Liver (tissue), 9 donors: ENCODE data around the gene APBA2. TPM values are rescaled to one million over a fixed set of nuclear protein-coding genes. Genes with fewer than 3 reads are reported as not detected.

ENCODE experiments used
- DNase-seq: peaks from one replicate; pipeline ENCODE4 v3.0.0-alpha.2; 2017; ENCODE audit warnings: low spot score
- H3K27ac ChIP-seq, 2 donors: one replicate each; pipeline ENCODE4 v1.7.0; 2013; ENCODE audit warnings: inconsistent platforms in 2 of 2, low read length in 2 of 2, control low read depth in 1 of 2, low read depth in 1 of 2, mild to moderate bottlenecking in 1 of 2
- H3K27me3 ChIP-seq, 4 donors: one replicate each; pipeline versions ENCODE4 v1.6.1 to v1.7.0; 2013; ENCODE audit warnings: low read length in 3 of 4, inconsistent platforms in 1 of 4, mild to moderate bottlenecking in 1 of 4, moderate library complexity in 1 of 4; ENCODE audit not compliant: control insufficient read depth in 4 of 4, insufficient read depth in 4 of 4
- H3K36me3 ChIP-seq, 4 donors: one replicate each; pipeline versions ENCODE4 v1.6.1 to v1.7.0; 2013; ENCODE audit warnings: low read length in 3 of 4, mild to moderate bottlenecking in 3 of 4, low read depth in 1 of 4, moderate library complexity in 1 of 4; ENCODE audit not compliant: control insufficient read depth in 4 of 4, insufficient read depth in 3 of 4
- H3K4me1 ChIP-seq, 4 donors: one replicate each; pipeline versions ENCODE4 v1.6.1 to v1.7.0; 2013; ENCODE audit warnings: low read length in 3 of 4, mild to moderate bottlenecking in 3 of 4, moderate library complexity in 1 of 4; ENCODE audit not compliant: control insufficient read depth in 4 of 4, insufficient read depth in 4 of 4
- H3K4me3 ChIP-seq, 3 donors: one replicate each; pipeline versions ENCODE4 v1.6.1 to v1.7.0; 2013; ENCODE audit warnings: low read length in 3 of 3, control low read depth in 1 of 3, low read depth in 1 of 3, mild to moderate bottlenecking in 1 of 3
- H3K9ac ChIP-seq, 2 donors: one replicate each; pipeline ENCODE4 v1.7.0; 2013; ENCODE audit warnings: low read length in 2 of 2, mild to moderate bottlenecking in 2 of 2, moderate library complexity in 2 of 2, control low read depth in 1 of 2, low read depth in 1 of 2
- H3K9me3 ChIP-seq, 4 donors: one replicate each; pipeline versions ENCODE4 v1.6.1 to v1.7.0; 2013; ENCODE audit warnings: low read length in 3 of 4; ENCODE audit not compliant: control insufficient read depth in 4 of 4
- EGR1 ChIP-seq, 2 donors: IDR thresholded peaks; 2 replicates each; pipeline ENCODE4 v1.6.1; 2016 to 2018; ENCODE audit warnings: antibody characterized with exemption in 2 of 2, low read depth in 2 of 2
- FOXA1 ChIP-seq: IDR thresholded peaks from 2 replicates; pipeline ENCODE4 v1.6.1; 2016; ENCODE audit warnings: antibody characterized with exemption
- FOXA2 ChIP-seq: IDR thresholded peaks from 2 replicates; pipeline ENCODE4 v1.6.1; 2016; ENCODE audit warnings: antibody characterized with exemption
- HNF4A ChIP-seq, 2 donors: conservative IDR thresholded peaks; 2 replicates each; pipeline ENCODE4 v1.6.1; 2016; ENCODE audit warnings: antibody characterized with exemption in 2 of 2, mild to moderate bottlenecking in 2 of 2
- HNF4G ChIP-seq: IDR thresholded peaks from 2 replicates; pipeline ENCODE4 v1.6.1; 2016; ENCODE audit warnings: antibody characterized with exemption
- JUND ChIP-seq, 2 donors: IDR thresholded peaks; 2 replicates each; pipeline ENCODE4 v1.6.1; 2016; ENCODE audit warnings: antibody characterized with exemption in 2 of 2
- RAD21 ChIP-seq, 2 donors: IDR thresholded peaks; 2 replicates each; pipeline ENCODE4 v1.6.1; 2016; ENCODE audit warnings: antibody characterized with exemption in 2 of 2, mild to moderate bottlenecking in 2 of 2
- RXRA ChIP-seq, 2 donors: IDR thresholded peaks; 2 replicates each; pipeline ENCODE4 v1.6.1; 2017 to 2018; ENCODE audit warnings: antibody characterized with exemption in 2 of 2, mild to moderate bottlenecking in 1 of 2
- SP1 ChIP-seq: IDR thresholded peaks from 2 replicates; pipeline ENCODE4 v1.6.1; 2018; ENCODE audit warnings: antibody characterized with exemption, mild to moderate bottlenecking
- TAF1 ChIP-seq: conservative IDR thresholded peaks from 2 replicates; pipeline ENCODE4 v1.6.1; 2016; ENCODE audit warnings: antibody characterized with exemption, mild to moderate bottlenecking
- YY1 ChIP-seq: IDR thresholded peaks from 2 replicates; pipeline ENCODE4 v1.6.1; 2016; ENCODE audit warnings: antibody characterized with exemption, mild to moderate bottlenecking
- WGBS: extraction: QIAGEN DNeasy Blood & Tissue Kit; methylation state at CpG from one replicate; pipeline ENCODE4 v1.1.7; 2013; 5-methylcytosine and 5-hydroxymethylcytosine counted together
- polyA plus RNA-seq, 2 donors: library from polyadenylated mRNA; stranded (reverse) in 1 of 2; unstranded in 1 of 2; fragments of 200-250 nt in 1 of 2; fragments of >200 nt in 1 of 2; fragmentation: Nextera tagmentation in 1 of 2; extraction: Ambion mirVana in 1 of 2; gene quantifications; one replicate each; pipeline versions ENCODE4 v1.2.1 to v1.2.3, GENCODE V29; 2013 to 2015
- total RNA-seq, 2 donors: library from RNA; depleted of rRNA; stranded (reverse); fragments of >200 nt; gene quantifications; one replicate each; pipeline ENCODE4 v1.2.3, GENCODE V29; 2014
- TF ChIP-seq, protein P1 (sequence below): fragments of 150-350 bp; IDR thresholded peaks from 2 replicates; pipeline ENCODE4 v1.5.1; 2017; ENCODE audit warnings: improper control_type of control experiment, low read depth, low read length; ENCODE audit not compliant: missing input control
- TF ChIP-seq, protein P2 (sequence below): IDR thresholded peaks from 2 replicates; pipeline ENCODE4 v1.6.1; 2016; ENCODE audit warnings: antibody characterized with exemption
- TF ChIP-seq, protein P3 (sequence below): IDR thresholded peaks from 2 replicates; pipeline ENCODE4 v1.6.1; 2016; ENCODE audit warnings: antibody characterized with exemption
- TF ChIP-seq, protein P4 (sequence below): IDR thresholded peaks from 2 replicates; pipeline ENCODE4 v1.6.1; 2016; ENCODE audit warnings: antibody characterized with exemption, mild to moderate bottlenecking
- TF ChIP-seq, protein P5 (sequence below): IDR thresholded peaks from 2 replicates; pipeline ENCODE4 v1.6.1; 2016; ENCODE audit warnings: antibody characterized with exemption
- donor health status: healthy.
- donor health status: healthy.
- donor health status: healthy.
- donor health status: healthy.
- donor health status: healthy.

APBA2 gene
- total and polyA plus RNA-seq, 4 donors = 0.38 to 2.9 (median 1.7) TPM

DNA sequence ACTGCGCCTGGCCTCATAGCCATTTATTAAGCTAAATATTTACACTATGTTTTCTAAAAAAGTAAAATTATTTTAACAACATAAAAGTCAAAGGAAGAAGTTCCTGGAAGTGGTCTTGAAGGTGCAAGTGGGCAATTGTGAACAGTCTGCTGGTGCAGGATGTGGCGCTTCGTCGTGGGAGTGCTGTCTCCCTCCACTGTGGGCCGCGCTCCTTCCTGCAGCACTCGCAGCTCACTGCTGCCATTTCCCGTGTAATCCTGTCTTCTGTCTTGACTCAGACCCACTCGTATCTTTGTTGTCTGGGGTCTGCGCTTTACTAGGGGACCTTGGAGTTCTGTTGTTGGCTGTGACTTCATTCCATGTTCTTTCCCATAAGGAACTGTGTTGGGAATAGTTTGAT is 56.3 kb downstream of the APBA2 start:
- no peaks in the 10 kb centered on the region for H3K27me3 ChIP-seq
- H3K4me1 ChIP-seq = no peaks in the 10 kb centered on the region
- no peak overlapping the region for H3K9ac ChIP-seq
- no peak for DNase-seq
- no peaks in the 10 kb centered on the region for H3K36me3 ChIP-seq
- H3K9me3 ChIP-seq = peaks cover 0 to 2% (median 0%) of the 10 kb centered on the region in 4 donors
- TF ChIP-seq TAF1 = no peak
- H3K27ac ChIP-seq = no peak overlapping the region
- no peak overlapping the region for H3K4me3 ChIP-seq
- 86% methylated on average over 10 of the region's 10 CpGs for WGBS

DNA sequence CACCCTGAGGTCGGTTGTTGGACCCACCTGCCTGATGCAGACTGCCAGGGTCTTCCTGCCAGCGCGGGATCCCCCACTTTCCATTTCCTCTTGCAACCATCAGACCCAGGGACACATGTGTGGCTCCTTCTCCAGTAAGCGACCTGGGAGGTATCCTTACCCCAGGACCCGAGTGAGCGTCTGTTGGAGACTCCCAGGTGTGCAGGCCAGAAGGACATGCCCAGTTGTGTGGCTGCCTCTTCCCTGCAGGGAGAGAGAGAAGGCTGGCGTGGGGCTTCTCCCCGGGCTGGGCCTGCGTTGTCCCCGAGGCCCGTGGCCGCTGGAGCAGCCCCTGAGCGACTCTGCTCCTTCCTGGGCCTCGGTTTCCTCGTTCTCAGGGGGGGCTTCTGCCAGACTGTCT is 56.8 kb downstream of the APBA2 start:
- DNase-seq = no peak
- no peaks in the 10 kb centered on the region for H3K4me1 ChIP-seq

More for the DNA sequence above, 56.8 kb downstream of the APBA2 start:
- Histone ChIP-seq H3K4me3 (no peak overlapping the region), H3K36me3 (no peaks in the 10 kb centered on the region), H3K9ac (no peak overlapping the region), H3K9me3 (peaks cover 0 to 2% (median 0%) of the 10 kb centered on the region in 4 donors), H3K27me3 (no peaks in the 10 kb centered on the region), H3K27ac (no peak overlapping the region)
- TF ChIP-seq, protein P1, sequence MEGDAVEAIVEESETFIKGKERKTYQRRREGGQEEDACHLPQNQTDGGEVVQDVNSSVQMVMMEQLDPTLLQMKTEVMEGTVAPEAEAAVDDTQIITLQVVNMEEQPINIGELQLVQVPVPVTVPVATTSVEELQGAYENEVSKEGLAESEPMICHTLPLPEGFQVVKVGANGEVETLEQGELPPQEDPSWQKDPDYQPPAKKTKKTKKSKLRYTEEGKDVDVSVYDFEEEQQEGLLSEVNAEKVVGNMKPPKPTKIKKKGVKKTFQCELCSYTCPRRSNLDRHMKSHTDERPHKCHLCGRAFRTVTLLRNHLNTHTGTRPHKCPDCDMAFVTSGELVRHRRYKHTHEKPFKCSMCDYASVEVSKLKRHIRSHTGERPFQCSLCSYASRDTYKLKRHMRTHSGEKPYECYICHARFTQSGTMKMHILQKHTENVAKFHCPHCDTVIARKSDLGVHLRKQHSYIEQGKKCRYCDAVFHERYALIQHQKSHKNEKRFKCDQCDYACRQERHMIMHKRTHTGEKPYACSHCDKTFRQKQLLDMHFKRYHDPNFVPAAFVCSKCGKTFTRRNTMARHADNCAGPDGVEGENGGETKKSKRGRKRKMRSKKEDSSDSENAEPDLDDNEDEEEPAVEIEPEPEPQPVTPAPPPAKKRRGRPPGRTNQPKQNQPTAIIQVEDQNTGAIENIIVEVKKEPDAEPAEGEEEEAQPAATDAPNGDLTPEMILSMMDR = no peak
- TF ChIP-seq TAF1 (no peak), FOXA2 (no peak), YY1 (no peak), FOXA1 (no peak), EGR1 (IDR thresholded peaks at IDR 0.05; ENCODE audit: low read depth in 2 of 2) (no peak), HNF4G (no peak), SP1 (no peak), HNF4A (conservative IDR thresholded peaks at IDR 0.05) (no peak), RXRA (IDR thresholded peaks at IDR 0.05) (no peak), RAD21 (IDR thresholded peaks at IDR 0.05) (no peak), JUND (IDR thresholded peaks at IDR 0.05) (no peak)
- TF ChIP-seq, protein P2, sequence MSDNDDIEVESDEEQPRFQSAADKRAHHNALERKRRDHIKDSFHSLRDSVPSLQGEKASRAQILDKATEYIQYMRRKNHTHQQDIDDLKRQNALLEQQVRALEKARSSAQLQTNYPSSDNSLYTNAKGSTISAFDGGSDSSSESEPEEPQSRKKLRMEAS = no peak
- TF ChIP-seq, protein P3, sequence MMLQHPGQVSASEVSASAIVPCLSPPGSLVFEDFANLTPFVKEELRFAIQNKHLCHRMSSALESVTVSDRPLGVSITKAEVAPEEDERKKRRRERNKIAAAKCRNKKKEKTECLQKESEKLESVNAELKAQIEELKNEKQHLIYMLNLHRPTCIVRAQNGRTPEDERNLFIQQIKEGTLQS = no peak
- TF ChIP-seq, protein P4, sequence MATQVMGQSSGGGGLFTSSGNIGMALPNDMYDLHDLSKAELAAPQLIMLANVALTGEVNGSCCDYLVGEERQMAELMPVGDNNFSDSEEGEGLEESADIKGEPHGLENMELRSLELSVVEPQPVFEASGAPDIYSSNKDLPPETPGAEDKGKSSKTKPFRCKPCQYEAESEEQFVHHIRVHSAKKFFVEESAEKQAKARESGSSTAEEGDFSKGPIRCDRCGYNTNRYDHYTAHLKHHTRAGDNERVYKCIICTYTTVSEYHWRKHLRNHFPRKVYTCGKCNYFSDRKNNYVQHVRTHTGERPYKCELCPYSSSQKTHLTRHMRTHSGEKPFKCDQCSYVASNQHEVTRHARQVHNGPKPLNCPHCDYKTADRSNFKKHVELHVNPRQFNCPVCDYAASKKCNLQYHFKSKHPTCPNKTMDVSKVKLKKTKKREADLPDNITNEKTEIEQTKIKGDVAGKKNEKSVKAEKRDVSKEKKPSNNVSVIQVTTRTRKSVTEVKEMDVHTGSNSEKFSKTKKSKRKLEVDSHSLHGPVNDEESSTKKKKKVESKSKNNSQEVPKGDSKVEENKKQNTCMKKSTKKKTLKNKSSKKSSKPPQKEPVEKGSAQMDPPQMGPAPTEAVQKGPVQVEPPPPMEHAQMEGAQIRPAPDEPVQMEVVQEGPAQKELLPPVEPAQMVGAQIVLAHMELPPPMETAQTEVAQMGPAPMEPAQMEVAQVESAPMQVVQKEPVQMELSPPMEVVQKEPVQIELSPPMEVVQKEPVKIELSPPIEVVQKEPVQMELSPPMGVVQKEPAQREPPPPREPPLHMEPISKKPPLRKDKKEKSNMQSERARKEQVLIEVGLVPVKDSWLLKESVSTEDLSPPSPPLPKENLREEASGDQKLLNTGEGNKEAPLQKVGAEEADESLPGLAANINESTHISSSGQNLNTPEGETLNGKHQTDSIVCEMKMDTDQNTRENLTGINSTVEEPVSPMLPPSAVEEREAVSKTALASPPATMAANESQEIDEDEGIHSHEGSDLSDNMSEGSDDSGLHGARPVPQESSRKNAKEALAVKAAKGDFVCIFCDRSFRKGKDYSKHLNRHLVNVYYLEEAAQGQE = no peak
- TF ChIP-seq, protein P5, sequence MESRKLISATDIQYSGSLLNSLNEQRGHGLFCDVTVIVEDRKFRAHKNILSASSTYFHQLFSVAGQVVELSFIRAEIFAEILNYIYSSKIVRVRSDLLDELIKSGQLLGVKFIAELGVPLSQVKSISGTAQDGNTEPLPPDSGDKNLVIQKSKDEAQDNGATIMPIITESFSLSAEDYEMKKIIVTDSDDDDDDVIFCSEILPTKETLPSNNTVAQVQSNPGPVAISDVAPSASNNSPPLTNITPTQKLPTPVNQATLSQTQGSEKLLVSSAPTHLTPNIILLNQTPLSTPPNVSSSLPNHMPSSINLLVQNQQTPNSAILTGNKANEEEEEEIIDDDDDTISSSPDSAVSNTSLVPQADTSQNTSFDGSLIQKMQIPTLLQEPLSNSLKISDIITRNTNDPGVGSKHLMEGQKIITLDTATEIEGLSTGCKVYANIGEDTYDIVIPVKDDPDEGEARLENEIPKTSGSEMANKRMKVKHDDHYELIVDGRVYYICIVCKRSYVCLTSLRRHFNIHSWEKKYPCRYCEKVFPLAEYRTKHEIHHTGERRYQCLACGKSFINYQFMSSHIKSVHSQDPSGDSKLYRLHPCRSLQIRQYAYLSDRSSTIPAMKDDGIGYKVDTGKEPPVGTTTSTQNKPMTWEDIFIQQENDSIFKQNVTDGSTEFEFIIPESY = no peak
- 92% methylated on average over 15 of the region's 15 CpGs for WGBS
